ENCODE results near the gene SCNN1G. TPM values are rescaled to one million over a fixed set of nuclear protein-coding genes. Genes with fewer than 3 reads are reported as not detected.

SCNN1G gene
- total and polyA plus RNA-seq, 9 donors: 0.07 to 0.17 (median 0.07) TPM; not detected in 6

DNA sequence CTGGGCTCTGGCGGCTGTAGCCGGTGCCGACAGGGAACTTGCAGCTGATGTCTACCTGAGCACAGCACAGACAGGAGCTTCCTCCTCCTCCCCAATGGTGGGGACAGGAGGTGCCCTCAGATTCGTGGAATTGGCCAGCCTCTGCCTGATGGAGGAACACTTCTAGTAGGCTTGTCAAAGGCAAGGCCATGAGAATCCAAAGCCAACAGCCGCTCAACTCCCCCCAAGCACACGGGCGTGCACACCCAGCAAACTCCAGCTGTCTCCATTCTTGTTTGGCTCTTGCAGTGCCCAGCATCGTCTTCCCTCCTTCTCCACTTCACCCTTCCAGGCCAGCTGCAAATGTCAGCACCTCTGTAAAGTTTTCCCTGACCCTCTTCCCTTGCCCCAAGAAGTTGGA, 35.1 kb downstream of the SCNN1G start:
- Histone ChIP-seq H3K9me3 (replicated peaks; ENCODE audit: control insufficient read depth, low read depth, low read length) (no peaks in the 10 kb centered on the region), H3K4me3 (ENCODE audit: low read length) (no peak overlapping the region), H3K27ac (ENCODE audit: low read length) (no peak overlapping the region), H3K27me3 (ENCODE audit: control insufficient read depth, insufficient read depth, low read length) (no peaks in the 10 kb centered on the region), H3K36me3 (ENCODE audit: control insufficient read depth, insufficient read depth, low read length) (no peaks in the 10 kb centered on the region), H3K4me1 (ENCODE audit: control insufficient read depth, insufficient read depth, low read length) (no peaks in the 10 kb centered on the region)
- no peak for DNase-seq
- WGBS (ENCODE audit: insufficient coverage): 63% methylated on average over 5 of the region's 8 CpGs

DNA sequence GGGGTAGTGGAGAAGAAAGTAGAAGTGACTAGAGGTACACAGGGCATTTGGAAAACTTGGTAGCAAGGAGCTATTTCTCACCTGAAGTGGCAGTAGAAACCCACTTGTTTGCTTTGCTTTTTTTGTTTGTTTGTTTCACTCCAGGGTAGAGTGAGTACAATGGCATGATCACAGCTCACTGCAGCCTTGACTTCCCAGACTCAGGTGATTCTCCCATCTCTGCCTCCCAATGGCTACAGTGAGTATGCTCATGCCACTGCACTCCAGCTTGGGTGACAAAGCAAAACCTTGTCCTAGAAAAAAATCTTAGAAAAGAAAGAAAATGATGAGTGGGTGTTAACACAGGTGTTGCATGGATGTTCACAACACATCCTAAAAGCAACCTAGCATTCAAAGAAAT, 40.4 kb downstream of the SCNN1G start:
- no peak for DNase-seq
- Histone ChIP-seq H3K27ac (ENCODE audit: low read length) (no peak overlapping the region), H3K9me3 (replicated peaks; ENCODE audit: control insufficient read depth, low read depth, low read length) (no peaks in the 10 kb centered on the region), H3K4me1 (ENCODE audit: control insufficient read depth, insufficient read depth, low read length) (no peaks in the 10 kb centered on the region), H3K4me3 (ENCODE audit: low read length) (no peak overlapping the region), H3K36me3 (ENCODE audit: control insufficient read depth, insufficient read depth, low read length) (no peaks in the 10 kb centered on the region), H3K27me3 (ENCODE audit: control insufficient read depth, insufficient read depth, low read length) (no peaks in the 10 kb centered on the region)

DNA sequence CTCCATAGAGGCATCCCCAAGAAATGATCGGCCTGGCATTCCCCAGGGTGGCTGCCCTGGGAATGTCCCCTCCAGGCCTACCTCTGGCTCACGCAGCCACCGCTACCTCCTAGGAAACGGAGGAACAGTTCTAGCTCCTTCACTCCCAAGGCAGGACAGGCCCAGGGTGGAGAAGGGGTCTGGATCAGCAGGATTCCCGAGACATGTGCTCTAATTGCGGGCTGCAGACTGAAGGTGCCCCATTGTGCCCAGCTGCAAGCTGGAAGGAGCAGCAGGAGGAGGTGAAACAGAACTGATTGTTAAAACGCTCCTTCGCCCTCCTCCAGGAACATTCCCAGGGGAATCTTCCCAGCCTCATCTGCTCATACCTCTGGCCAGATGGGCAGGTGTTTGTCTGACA, 40.8 kb downstream of the SCNN1G start:
- Histone ChIP-seq H3K27ac (ENCODE audit: low read length) (no peak overlapping the region), H3K4me1 (ENCODE audit: control insufficient read depth, insufficient read depth, low read length) (no peaks in the 10 kb centered on the region), H3K27me3 (ENCODE audit: control insufficient read depth, insufficient read depth, low read length) (no peaks in the 10 kb centered on the region), H3K9me3 (replicated peaks; ENCODE audit: control insufficient read depth, low read depth, low read length) (no peaks in the 10 kb centered on the region), H3K36me3 (ENCODE audit: control insufficient read depth, insufficient read depth, low read length) (no peaks in the 10 kb centered on the region), H3K4me3 (ENCODE audit: low read length) (no peak overlapping the region)
- DNase-seq: no peak
- 68% methylated on average over 3 of the region's 8 CpGs for WGBS (ENCODE audit: insufficient coverage)

DNA sequence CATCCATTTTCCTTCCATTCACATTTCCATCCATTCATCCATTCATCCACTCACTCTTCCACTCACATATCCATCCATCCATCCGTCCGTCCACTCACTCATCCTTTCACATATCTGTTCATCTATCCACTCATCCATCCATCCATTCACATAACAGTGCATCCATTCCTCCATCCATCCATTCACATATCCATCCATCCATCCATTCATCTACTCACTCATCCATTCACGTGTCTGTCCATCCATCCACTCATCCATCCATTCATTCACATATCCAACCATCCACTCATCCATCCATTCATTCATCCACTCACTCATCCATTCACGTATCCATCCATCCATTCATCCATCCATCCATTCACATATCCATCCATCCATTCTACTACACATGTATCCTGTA, 42.6 kb downstream of the SCNN1G start:
- Histone ChIP-seq H3K36me3 (ENCODE audit: control insufficient read depth, insufficient read depth, low read length) (no peaks in the 10 kb centered on the region), H3K4me1 (ENCODE audit: control insufficient read depth, insufficient read depth, low read length) (no peaks in the 10 kb centered on the region), H3K4me3 (ENCODE audit: low read length) (no peak overlapping the region), H3K27ac (ENCODE audit: low read length) (no peak overlapping the region), H3K9me3 (replicated peaks; ENCODE audit: control insufficient read depth, low read depth, low read length) (no peaks in the 10 kb centered on the region), H3K27me3 (ENCODE audit: control insufficient read depth, insufficient read depth, low read length) (no peaks in the 10 kb centered on the region)
- no peak for DNase-seq
- 81% methylated on average over 4 of the region's 4 CpGs for WGBS (ENCODE audit: insufficient coverage)

DNA sequence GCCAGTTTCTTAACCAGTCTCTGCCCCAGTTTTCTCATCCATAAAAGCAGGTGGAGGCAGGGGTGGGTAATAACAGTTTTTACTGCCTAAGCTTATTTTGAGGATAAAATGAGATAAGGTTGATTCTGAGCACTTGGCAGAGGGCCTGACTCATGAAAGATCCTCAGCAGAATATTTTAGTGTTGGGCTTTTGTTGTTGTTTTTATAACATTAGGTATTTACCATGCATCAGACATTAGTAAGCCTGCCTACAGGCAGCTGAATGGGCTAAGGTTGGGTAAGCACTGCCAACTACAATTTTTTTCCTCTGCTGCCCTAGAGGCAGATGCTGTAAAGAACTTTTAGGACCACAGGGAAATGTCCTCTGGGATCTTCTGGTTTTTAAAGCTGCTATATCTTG, 43.1 kb downstream of the SCNN1G start:
- Histone ChIP-seq H3K36me3 (ENCODE audit: control insufficient read depth, insufficient read depth, low read length) (no peaks in the 10 kb centered on the region), H3K27me3 (ENCODE audit: control insufficient read depth, insufficient read depth, low read length) (no peaks in the 10 kb centered on the region), H3K27ac (ENCODE audit: low read length) (no peak overlapping the region), H3K9me3 (replicated peaks; ENCODE audit: control insufficient read depth, low read depth, low read length) (no peaks in the 10 kb centered on the region), H3K4me1 (ENCODE audit: control insufficient read depth, insufficient read depth, low read length) (no peaks in the 10 kb centered on the region), H3K4me3 (ENCODE audit: low read length) (no peak overlapping the region)
- no peak for DNase-seq

DNA sequence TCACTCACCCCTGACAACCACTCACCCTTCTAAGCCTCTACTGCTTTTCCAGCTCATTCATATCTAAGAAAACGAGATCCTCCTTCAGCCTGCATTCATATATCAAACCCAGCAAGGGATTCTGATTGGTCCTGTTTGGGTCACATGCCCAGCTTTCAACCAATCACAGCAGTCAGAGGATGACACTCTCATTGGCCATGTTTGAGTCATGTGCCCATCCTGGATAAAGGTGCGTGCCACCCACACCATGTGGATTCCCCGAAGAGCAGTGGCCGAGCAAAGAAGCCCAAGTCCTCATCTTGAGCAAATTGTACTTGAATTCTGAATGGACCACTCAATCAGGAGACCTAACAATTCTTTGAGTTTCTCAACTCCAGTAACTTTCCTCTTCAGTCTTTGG, 45.0 kb downstream of the SCNN1G start:
- Histone ChIP-seq H3K36me3 (ENCODE audit: control insufficient read depth, insufficient read depth, low read length) (no peaks in the 10 kb centered on the region), H3K9me3 (replicated peaks; ENCODE audit: control insufficient read depth, low read depth, low read length) (no peaks in the 10 kb centered on the region), H3K27ac (ENCODE audit: low read length) (no peak overlapping the region), H3K27me3 (ENCODE audit: control insufficient read depth, insufficient read depth, low read length) (no peaks in the 10 kb centered on the region), H3K4me3 (ENCODE audit: low read length) (no peak overlapping the region), H3K4me1 (ENCODE audit: control insufficient read depth, insufficient read depth, low read length) (no peaks in the 10 kb centered on the region)
- WGBS (ENCODE audit: insufficient coverage): 59% methylated on average over 4 of the region's 4 CpGs
- DNase-seq: no peak

DNA sequence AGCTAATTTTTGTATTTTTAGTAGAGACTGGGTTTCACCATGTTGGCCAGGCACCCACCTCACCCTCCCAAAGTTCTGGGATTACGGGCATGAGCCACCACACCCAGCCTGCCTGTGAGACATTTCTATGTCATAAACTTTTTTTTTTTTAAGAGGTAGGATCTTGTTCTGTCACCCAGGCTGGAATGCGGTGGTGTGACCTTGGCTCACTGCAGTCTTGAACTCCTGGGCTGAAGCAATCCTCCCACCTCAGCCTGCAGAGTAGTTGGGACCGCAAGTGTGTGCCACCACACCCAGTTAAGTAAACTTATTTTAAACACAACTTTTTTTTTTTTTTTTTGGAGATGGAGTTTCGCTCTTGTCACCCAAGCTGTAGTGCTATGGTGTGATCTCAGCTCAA, 47.2 kb downstream of the SCNN1G start:
- 80% methylated on average over 1 of the region's 4 CpGs for WGBS (ENCODE audit: insufficient coverage)
- no peak overlapping the region for H3K4me3 ChIP-seq (ENCODE audit: low read length)
- DNase-seq: no peak

DNA sequence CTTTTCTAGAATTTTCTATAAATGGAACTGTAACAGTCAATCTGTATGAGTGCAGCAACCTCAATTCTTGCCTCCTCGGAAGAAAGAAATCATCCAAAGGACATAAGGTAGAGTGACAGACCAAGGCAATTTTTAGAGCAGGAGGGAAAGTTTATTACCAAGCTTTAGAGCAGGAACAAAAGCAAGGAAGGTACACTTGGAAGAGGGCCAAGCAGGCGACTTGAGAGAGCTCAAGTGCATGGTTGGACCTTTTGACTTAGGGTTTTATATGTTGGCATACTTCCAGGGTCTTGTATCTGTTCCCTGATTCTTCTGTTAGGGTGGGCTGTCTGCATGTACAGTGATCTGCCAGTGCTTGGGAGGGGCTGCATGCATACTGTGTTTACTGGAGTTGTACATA, 50.3 kb downstream of the SCNN1G start:
- Histone ChIP-seq H3K36me3 (ENCODE audit: control insufficient read depth, insufficient read depth, low read length) (no peaks in the 10 kb centered on the region), H3K4me1 (ENCODE audit: control insufficient read depth, insufficient read depth, low read length) (no peaks in the 10 kb centered on the region), H3K27me3 (ENCODE audit: control insufficient read depth, insufficient read depth, low read length) (no peaks in the 10 kb centered on the region), H3K4me3 (ENCODE audit: low read length) (no peak overlapping the region), H3K9me3 (replicated peaks; ENCODE audit: control insufficient read depth, low read depth, low read length) (no peaks in the 10 kb centered on the region), H3K27ac (ENCODE audit: low read length) (no peak overlapping the region)
- WGBS (ENCODE audit: insufficient coverage): 48% methylated on average over 2 of the region's 2 CpGs
- DNase-seq: no peak

More for the DNA sequence above, 47.2 kb downstream of the SCNN1G start:
- Histone ChIP-seq H3K36me3 (ENCODE audit: control insufficient read depth, insufficient read depth, low read length) (no peaks in the 10 kb centered on the region), H3K4me1 (ENCODE audit: control insufficient read depth, insufficient read depth, low read length) (no peaks in the 10 kb centered on the region), H3K9me3 (replicated peaks; ENCODE audit: control insufficient read depth, low read depth, low read length) (no peaks in the 10 kb centered on the region), H3K27ac (ENCODE audit: low read length) (no peak overlapping the region), H3K27me3 (ENCODE audit: control insufficient read depth, insufficient read depth, low read length) (no peaks in the 10 kb centered on the region)

DNA sequence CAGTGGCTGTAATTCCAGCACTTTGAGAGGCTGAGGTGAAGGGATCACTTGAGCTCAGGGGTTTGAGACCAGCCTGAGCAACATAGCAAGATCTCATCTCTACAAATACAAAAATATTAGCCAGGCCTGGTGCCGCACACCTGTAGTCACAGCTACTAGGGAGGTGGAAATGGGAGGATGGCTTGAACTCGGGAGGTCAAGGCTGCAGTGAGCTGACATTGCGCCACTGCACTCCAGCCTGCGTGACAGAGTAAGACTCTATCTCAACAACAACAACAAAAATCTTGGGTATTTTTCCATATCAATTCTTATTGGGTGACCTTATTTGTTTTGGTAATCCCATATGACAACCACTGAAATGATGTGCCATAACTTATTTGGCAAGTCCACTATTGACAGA, 52.6 kb downstream of the SCNN1G start:
- Histone ChIP-seq H3K27ac (ENCODE audit: low read length) (no peak overlapping the region), H3K4me3 (ENCODE audit: low read length) (no peak overlapping the region), H3K9me3 (replicated peaks; ENCODE audit: control insufficient read depth, low read depth, low read length) (no peaks in the 10 kb centered on the region), H3K36me3 (ENCODE audit: control insufficient read depth, insufficient read depth, low read length) (no peaks in the 10 kb centered on the region), H3K4me1 (ENCODE audit: control insufficient read depth, insufficient read depth, low read length) (no peaks in the 10 kb centered on the region), H3K27me3 (ENCODE audit: control insufficient read depth, insufficient read depth, low read length) (no peaks in the 10 kb centered on the region)
- no peak for DNase-seq
- no CpG with 5 or more reads among the region's 4 CpGs for WGBS (ENCODE audit: insufficient coverage)

DNA sequence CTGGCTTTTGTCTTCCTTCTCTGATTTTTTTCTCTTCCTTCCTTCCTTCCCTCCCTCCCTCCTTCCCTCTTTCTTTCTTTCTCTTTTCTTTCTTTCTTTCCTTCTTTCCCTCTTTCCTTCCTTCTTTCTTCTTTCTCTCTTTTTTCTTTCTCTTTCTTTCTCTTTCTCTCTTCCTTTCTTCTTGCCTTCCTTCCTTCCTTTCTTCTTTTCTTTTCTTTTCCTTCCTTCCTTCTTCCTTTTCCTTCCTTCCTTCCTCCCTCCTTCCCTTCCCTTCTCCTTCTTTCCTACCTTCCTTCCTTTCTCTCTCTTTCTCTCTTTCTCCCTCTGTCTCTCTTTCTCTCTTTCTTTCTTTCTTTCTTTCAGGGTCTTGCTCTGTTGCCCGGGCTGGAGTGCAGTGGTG, 54.4 kb downstream of the SCNN1G start:
- H3K36me3 ChIP-seq (ENCODE audit: control insufficient read depth, insufficient read depth, low read length): no peaks in the 10 kb centered on the region
- H3K4me1 ChIP-seq (ENCODE audit: control insufficient read depth, insufficient read depth, low read length): no peaks in the 10 kb centered on the region
- H3K27me3 ChIP-seq (ENCODE audit: control insufficient read depth, insufficient read depth, low read length): no peaks in the 10 kb centered on the region
- H3K9me3 ChIP-seq (replicated peaks; ENCODE audit: control insufficient read depth, low read depth, low read length): no peaks in the 10 kb centered on the region
- H3K27ac ChIP-seq (ENCODE audit: low read length): no peak overlapping the region
- no peak overlapping the region for H3K4me3 ChIP-seq (ENCODE audit: low read length)
- DNase-seq: no peak
- no CpG with 5 or more reads among the region's 1 CpG for WGBS (ENCODE audit: insufficient coverage)

DNA sequence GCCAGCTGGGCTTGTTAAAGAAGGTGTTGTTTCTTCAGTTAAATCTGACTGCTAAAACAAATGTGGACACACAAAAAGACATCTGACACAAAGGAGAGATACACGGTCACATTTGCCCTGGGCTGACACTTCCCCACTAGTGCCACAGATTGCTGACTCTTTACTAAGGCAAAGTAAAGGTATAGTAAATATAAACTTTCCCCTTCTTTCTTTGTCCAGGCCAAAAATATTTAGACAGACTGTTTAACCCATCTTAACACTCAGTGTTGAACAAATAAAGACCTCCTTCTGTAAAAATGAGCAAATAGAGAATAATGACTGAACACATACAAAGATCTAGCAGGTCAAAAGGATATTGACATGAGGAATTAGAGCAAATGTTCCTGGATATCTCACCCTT, 58.4 kb downstream of the SCNN1G start:
- Histone ChIP-seq H3K4me1 (ENCODE audit: control insufficient read depth, insufficient read depth, low read length) (no peaks in the 10 kb centered on the region), H3K4me3 (ENCODE audit: low read length) (no peak overlapping the region), H3K9me3 (replicated peaks; ENCODE audit: control insufficient read depth, low read depth, low read length) (no peaks in the 10 kb centered on the region), H3K27ac (ENCODE audit: low read length) (no peak overlapping the region), H3K27me3 (ENCODE audit: control insufficient read depth, insufficient read depth, low read length) (no peaks in the 10 kb centered on the region), H3K36me3 (ENCODE audit: control insufficient read depth, insufficient read depth, low read length) (no peaks in the 10 kb centered on the region)
- WGBS (ENCODE audit: insufficient coverage): no CpG with 5 or more reads among the region's 1 CpG
- no peak for DNase-seq
